CD4-positive, alpha-beta T cell treated with Interleukin-17A for 4 hours (primary cell): ENCODE measurements around the gene ITIH2.
"Not testable (repeated sequence)": the region's sequence is repeated elsewhere in the genome, so short reads cannot be mapped to it uniquely, and the experiment has no call there.

Experiments used
- DNase-seq: peaks from one replicate; pipeline ENCODE4 v3.0.0-alpha.2; 2020; ENCODE audit warnings: mixed read lengths

The ITIH2 gene

DNA sequence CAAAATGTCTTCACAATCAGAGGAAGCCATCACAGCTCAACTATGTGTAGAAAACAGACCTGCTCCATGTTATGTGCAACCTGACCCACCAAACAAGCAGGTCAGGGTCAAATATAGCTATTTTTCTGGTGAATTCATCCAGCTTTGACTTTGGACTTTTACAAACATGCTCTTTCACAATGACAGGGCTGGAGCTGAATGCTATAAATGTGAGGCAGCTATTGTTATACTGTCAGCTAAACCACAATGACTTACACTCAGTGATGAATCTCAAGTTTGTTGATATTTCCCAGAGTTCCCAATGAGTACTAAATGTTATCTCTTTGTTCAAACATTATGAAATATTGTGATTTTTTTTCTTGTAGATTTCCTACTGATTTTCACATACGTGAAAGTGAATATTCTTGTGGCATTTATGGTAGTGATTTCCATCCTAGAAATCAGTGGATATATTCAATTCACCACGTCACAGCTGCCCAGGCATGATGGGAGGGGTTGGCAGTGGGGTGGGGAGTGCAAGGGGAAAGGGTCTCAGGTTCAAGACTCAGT, 2.5 kb upstream of the ITIH2 start:
- DNase-seq = no peak

DNA sequence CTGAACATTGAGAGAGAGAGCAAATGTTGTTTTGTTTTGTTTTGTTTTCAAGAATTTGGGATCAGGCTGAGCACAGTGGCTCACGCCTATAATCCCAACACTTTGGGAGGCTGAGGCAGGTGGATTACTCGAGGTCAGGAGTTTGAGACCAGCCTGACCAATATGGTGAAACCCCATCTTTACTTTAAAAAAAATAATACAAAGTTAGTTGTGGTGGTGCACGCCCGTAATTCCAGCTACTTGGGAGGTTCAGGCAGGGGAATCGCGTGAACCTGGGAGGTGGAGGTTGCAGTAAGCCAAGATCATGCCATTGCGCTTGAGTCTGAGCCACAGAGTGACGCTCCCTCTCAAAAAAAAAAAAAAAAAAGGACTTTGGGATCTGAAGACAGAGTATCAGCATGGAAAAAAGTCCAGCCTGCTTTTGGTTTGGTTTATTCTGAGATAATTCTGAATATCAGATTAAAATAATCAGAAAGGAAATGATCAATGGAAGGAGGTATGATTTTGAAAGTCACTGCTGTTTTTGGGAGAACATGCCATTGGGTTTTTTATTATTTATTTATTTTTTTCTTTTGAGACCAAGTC, 1.9 kb upstream of the ITIH2 start:
- DNase-seq = no peak

DNA sequence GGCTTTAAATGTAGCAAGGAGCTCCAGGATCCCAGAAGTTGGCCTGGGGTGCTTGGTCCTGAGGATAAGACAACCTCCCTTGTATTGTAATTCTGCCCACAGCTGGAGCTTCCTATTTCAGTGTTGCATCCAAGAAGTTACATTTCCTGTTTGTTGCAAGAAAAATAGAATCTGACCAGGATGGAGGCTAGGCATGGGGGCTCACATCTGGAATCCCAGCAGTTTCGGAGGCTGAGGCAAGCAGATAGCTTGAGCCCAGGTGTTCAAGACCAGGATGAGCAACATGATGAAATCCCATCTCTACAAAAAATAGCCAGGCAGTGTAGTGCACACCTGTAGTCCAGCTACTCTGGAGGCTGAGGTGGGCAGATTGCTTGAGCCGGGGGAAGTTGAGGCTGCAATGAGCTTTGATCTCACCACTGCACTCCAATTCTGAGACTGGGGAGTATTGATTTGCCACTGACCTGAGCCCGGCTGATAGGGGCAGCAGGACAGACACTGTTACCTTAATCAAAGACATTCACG, 766 bp upstream of the ITIH2 start:
- no peak for DNase-seq

DNA sequence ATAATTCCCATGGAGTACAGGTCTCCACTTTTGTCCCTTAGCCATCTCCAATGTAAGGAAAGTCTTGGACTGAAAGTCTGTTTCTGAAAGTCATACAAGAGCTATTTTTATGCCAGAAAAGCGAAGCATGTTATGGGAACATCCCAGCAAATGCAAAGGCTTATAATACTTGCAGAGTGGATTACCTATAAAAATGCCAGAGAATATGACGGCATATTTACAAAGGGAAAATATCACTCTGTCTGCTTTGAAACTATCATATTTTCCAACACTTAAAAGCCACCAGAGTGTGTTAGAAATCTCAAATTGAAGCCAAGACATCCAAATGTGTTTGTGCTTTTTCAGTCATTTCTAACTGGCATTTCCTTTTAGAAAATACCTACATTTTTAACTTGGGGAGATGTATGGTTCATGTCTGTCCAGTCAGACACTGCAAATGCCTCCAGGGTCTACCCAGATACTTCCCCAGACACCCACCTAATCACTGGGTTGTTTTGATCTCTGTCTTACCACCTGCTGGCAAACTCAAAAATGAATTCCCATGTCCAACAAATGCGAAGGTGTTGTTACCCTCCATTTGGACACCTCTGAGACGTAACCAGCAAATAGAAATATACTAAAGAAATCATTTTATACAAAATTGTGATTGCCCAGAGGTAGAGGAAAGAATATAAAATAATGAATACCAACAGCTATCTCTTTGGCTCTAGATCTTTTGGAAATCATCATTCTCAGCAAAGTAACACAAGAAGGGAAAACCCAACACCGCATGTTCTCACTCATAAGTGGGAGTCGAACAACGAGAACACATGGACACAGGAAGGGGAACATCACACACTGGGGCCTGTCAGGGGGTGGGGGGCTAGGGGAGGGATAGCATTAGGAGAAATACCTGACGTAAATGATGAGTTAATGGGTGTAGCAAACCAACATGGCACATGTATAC, 1.2 kb downstream of the ITIH2 start:
- no peak for DNase-seq

DNA sequence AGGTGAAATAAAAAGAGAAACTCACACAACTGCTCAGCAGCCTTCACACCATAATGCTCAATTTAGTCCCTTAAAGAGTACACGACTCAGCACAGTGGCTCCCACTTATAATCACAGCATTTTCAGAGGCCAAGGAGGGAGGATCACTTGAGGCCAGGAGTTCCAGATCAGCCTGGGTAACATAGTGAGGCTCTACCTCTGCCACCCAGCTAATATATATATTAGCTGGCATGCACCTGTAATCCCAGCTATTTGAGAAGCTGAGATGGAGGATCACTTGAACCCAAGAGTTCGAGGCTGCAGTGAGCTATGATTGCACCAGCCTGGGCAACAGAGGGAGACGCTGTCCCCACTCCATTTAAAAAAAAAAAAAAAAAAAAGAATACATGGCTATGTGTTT, 2.2 kb downstream of the ITIH2 start:
- no peak for DNase-seq

DNA sequence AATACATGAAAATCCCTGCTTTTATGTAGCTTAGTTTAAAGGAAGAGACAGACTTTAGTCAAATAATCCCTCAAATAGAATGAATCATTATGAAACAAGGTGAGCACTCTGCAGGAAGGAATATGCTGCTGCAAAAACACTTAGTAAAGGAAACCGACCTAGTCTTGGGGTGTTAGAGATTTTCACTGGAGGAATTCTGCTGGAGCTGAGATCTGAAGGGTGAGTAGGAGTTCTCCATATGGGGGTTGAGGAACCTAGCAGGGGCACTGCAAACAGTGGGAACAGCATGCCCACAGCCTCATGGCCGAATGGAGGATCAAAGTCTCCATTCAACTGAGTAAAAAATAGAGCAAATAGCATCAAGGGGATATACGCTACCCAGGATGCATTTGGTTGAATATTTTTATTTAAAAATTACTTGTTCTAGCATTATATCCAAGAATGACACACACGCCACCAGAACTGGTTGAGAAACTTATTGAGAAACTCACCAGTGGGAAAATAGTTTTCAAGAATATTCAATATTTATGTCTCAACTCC, 3.5 kb downstream of the ITIH2 start:
- no peak for DNase-seq

DNA sequence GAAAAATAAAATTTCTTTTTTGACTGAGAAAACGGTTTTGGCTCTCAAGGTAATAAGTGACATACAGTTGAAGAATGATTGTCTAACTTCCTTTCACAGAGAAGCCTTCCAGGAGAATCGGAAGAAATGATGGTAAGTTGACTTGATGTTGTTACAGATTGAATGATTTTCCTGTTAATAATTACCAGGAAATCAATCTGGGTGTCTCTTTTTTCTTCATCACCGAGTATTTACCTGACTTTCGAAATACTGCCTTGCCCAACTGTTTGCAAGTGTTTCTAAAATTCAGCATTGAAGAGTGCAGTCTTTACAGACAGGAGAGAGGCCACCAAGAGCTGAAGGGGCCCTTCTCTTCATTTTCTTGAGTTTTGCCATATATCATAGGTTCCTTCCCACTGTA, 4.0 kb downstream of the ITIH2 start:
- DNase-seq = no peak

DNA sequence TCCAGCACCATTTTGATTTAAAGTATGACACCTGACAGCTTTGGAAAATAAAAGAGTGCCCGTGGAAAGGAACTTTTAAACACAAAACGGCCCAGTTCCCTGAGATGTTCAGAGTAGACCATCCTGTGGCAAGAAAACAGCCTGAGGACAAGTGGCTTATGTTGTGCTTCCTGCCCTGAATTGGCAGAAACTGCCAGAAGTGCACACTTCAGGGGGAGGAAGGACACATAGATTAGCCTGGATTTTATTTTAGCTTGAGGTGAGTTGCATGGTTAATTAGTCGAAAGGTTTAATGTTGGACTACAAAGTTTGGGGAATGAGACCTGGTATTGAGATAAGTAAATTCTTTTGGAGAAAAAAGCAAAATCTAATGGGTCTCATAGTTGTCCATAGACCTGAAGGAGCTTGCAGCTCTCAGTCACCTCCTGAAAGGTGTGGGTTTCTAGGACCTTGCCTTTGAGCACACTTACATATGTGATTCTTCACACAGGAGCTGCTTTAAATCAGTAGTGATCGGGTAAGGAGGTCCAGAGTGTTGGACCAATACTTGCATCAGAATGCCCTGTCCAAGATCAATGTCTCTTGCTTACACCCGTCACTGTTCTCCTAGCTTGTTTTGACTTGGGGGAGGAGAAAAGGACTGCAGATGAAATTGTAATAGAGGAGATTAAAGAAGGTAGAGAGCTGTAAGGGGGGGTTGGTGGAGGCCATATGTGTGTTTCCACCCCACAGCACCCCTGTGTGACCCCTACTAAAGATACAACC, 4.9 kb downstream of the ITIH2 start:
- DNase-seq = no peak

DNA sequence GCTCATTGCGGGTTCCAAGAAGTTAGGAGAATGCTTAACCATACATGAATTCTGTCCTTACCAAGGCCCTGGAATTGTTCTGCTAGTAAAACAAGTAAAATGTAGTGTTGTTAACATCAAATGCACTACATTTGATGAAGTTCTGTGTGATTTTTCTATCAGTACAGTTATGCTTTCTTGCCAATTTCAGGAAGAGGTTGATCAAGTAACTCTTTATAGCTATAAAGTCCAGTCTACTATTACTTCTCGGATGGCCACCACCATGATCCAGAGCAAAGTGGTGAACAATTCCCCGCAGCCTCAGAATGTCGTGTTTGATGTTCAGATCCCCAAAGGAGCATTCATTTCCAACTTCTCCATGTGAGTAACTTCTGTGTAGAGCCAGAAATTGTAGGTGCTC, 5.7 kb downstream of the ITIH2 start:
- no peak for DNase-seq

DNA sequence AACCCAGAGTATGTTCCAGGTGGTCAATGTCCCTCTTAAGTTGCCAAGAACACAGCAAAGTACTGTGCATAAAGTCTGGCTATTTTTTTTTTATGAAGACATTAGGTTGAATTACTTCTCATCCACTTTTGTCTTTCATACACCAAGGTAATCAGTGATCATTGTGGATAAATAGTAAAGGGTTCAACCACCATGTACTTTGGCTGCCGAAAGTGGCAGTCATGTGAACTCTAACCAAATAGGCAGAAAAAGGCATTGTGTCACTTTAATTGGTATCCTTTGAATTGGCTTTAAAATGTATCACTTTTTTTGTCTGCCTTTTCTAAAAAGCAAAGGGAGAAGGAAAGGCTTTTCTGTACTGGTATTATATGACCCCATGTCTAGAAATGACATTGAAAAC, 7.3 kb downstream of the ITIH2 start:
- DNase-seq = no peak

DNA sequence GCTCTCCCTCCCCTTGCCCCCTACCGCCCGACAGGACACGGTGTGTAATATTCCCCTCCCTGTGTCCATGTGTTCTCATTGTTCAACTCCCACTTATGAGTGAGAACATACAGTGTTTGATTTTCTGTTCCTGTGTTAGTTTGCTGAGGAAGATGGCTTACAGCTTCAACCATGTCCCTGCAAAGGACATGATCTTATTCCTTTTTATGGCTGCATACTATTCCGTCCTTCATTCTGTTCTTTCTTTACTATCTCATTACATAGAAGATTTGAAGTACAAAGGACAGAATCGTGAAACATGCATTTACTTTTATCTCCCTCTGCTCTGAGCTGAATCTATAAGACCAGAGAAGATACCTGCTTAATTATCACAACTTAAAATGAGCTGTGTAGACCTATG, 8.0 kb downstream of the ITIH2 start:
- DNase-seq = not testable (repeated sequence)

DNA sequence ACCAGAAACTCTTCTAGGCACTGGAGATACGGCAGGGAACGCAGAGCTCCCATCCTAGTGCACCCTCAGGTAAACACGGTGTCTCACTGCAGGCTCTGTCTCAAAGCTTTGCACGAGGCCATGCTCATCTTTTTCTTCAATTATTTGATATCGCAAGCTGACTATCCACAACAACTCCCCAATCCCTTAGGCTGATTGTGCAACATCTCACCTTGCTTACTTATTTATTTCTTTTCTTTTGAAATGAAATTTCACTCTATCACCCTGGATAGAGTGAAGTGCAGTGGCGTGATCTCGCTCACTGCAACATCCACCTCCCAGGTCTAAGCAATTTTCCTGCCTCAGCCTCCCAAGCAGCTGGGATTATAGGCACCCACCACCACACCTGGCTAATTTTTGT, 12.4 kb downstream of the ITIH2 start:
- no peak for DNase-seq

DNA sequence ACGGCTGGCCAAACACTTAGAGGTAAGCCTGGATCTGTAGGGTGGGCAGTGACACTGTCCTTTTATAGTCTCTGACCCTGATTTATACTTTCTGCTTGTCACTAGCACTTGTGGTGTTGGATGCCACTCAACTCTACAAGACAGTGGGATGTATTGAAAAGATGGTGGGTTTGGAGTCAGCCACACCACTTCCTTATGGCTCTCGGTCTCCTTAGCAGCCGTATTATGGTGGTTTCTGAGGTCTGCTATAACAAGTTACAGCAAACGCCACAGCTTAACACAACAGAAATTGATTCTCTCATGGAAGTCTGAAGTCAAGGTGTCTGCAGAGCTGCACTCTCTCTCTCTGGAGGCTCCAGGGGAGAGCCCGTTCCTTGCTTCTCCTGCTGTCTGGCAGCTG, 14.7 kb downstream of the ITIH2 start:
- no peak for DNase-seq

DNA sequence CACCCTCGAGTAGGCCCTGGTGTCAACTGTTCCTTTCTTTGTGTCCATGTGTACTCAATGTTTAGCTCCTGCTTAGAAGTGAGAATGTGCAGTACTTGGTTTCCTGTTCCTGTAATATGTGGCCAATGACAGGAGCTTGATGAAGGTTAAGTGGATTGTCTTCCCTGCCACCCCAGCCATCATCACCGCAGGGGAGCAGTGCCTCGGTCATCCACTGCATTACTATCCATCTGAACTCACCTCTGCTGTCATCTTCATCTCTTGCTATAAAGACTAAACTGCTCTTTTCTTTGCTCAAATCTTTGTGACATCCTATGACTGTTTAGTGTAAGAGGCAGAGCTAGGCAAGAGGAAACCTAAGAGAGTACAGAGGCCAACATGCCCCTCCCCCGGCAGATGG, 15.6 kb downstream of the ITIH2 start:
- no peak for DNase-seq

DNA sequence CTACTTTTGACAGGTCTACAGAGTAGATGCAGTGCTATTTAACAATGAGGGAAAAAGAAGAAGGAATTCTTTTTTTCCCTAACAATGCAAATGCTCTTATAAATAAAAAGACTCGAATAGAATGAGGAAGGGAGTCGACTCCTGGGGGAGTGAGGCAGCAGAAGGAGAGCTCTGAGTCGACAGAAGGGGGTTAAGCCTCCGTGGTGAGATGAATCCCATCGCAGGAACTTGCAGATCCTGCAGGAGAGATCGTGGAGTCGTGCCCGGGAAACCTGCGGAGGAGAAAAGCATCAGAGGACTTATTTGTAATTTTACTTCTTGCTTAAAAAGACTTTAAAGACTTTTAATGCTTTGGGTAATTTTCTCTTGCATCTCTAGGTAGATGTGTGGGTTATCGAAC, 17.4 kb downstream of the ITIH2 start:
- DNase-seq = no peak

DNA sequence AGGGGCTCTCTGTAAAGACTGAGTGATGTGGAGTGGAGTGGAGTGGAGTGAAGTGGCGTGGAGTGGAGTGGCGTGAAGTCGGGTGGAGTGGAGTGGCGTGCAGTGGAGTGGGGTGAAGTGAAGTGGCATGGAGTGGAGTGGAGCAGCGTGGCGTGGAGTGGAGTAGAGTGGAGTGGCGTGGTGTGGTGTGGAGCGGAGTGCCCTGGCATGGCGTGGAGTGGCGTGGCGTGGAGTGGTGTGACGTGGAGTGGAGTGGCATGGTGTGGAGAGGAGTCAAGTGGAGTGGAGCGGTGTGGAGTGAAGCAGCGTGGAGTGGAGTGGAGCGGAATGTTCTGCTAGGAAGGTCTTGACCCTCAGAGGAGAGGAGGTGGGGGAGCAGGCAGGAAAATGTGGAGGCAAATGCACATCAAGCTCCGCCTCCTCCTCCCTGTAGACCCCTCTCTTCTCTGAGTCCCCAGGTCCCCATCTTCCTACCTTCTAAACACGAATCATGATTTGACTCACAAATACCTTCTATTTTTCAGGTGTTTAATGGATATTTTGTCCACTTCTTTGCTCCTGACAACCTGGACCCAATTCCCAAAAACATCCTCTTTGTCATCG, 19.9 kb downstream of the ITIH2 start:
- DNase-seq = no peak

DNA sequence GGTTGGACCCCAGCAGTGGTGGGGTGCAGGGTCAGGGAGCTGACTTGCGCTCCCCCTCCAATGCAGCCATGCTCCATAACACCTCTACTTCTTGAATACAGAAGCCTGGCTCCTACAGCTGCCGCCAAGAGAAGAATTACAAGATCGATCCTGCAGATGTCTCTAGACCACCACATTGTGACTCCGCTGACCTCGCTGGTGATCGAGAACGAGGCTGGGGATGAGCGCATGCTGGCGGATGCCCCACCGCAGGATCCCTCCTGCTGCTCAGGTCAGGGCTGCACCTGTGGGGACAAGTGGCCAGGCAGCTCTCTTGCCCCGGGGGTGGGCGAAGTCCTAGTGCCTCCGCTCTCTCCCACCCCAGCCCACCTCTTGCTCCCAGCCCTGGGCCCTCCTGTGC, 31.7 kb downstream of the ITIH2 start:
- DNase-seq = no peak

DNA sequence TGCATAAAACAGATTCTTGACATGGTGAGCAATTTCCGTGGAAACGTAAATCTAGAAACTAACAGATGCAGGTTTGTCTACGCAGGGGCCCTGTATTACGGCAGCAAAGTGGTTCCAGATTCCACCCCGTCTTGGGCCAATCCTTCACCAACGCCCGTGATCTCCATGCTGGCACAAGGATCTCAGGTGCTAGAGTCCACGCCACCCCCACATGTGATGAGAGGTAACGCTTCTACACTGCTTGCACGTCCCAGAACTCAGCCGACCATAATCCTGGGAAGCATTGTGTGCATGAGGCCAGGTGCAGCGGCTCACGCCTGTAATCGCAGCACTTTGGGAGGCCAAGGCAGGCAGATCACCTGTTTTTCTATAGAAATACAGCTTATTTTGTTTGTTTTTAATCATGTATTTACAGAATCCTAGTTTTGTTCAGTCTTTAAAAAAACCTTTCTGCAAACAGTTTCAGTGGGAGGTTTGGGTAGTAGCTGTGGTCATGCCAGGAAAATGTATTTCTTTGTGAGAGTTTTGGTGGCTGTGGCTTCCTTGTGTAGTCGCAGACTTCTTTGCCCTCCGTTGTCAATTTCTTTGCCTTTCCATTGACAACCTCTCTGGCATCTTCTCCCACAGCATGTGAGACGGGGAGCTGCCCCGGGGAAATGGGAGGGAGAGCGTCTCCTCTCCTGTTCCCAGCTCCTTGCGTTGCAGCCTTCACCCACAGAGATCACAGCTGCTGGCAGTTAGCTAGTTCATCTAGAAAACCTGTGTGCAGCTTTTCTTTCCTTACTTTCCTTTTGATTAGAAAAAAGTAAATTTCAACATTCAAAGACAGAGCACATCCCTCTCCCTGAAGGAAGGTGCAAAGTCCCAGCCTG, 35.7 kb downstream of the ITIH2 start:
- no peak for DNase-seq

DNA sequence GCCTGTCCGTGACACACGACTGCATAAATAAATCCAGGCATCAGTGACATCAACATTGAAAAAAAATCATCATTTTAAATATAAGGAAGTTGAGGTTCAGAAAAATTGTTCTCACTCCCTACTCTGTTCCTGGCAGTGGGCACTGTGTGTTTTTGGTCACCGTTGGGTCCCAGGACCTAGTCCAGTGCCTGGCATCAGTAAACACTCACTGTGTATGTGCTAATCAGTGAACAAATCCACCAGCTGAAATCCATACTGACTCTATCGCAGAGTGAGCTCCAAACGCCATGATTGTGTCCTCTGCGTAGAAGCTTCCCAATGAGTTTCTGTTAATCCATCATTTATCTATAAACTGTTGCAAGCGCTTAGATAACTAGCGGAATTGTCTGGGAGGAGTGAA, 41.2 kb downstream of the ITIH2 start:
- no peak for DNase-seq

DNA sequence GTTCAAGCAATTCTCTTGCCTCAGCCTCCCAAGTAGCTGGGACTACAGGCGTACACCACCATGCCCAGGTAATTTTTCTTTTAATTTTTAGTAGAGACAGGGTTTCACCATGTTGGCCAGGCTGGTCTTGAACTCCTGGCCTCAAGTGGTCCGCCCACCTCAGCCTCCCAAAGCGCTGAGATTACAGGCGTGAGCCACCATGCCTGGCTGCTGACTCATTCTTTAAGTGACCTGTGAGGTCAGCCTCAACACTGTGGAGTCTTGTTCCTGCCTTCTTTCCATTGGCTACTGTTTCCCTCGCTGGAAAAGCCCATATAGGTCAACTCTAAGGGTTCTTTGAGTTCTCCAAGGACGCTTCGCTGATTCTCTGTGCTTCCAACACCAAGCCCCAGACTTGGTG, 45.5 kb downstream of the ITIH2 start:
- DNase-seq = not testable (repeated sequence)

DNA sequence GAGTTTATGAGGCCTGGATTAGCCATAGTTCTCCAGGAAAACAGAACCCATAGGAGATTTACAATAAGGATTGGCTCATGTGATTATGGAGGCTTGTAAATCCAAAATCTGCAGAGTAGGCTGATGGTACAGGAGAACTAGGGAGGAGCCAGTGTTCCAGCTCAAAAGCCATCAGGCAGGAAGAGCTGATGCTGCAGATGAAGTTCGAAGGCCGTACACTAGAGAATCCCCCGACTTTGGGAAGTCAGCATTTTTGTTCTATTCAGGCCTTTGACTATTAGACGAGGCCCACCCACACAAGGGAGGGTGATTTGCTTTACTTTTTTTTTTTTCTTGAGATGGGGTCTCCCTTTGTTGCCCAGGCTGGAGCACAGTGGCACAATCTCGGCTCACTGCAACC, 47.1 kb downstream of the ITIH2 start:
- DNase-seq = no peak

DNA sequence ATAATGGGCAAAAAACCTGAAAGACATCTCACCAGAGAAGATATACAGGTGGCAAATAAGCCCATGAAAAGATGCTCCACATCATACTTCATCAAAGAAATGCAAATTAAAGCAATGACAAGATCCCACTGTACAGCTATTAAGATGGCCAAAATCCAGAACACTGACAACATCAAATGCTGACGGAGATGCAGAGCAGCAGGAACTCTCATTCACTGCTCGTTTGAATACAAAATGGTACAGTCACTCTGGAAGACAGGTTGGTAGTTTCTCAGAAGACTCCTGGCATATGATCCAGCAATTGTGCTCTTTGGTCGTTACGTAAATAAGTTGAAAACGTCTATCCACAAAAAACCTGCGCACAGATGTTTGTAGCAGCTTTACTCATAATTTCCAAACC, 49.1 kb downstream of the ITIH2 start:
- no peak for DNase-seq
